HUES6 (cell line): ENCODE data around the gene FRMD8.

ENCODE experiments used
- H3K27ac ChIP-seq: 2 replicates; pipeline ENCODE4 v1.7.0; 2013; ENCODE audit warnings: low read depth, mild to moderate bottlenecking, low read length, inconsistent platforms
- H3K27me3 ChIP-seq: 2 replicates; pipeline ENCODE4 v1.6.1; 2013; ENCODE audit warnings: low read length; ENCODE audit not compliant: control insufficient read depth, insufficient read depth
- H3K36me3 ChIP-seq: 2 replicates; pipeline ENCODE4 v1.6.1; 2013; ENCODE audit warnings: low read length; ENCODE audit not compliant: control insufficient read depth, insufficient read depth
- H3K4me1 ChIP-seq: 2 replicates; pipeline ENCODE4 v1.6.1; 2013; ENCODE audit warnings: low read length; ENCODE audit not compliant: control insufficient read depth, insufficient read depth
- H3K4me3 ChIP-seq: 2 replicates; pipeline ENCODE4 v1.5.1; 2013; ENCODE audit warnings: low read depth, low read length
- H3K9ac ChIP-seq: one replicate; pipeline ENCODE4 v1.6.1; 2013; ENCODE audit warnings: mild to moderate bottlenecking, low read length
- H3K9me3 ChIP-seq: 2 replicates; pipeline ENCODE4 v1.6.1; 2013; ENCODE audit warnings: low read depth, low read length; ENCODE audit not compliant: control insufficient read depth, insufficient read depth

The FRMD8 gene

GRCh38 chr11:65383778-65384177 is 2.7 kb upstream of the FRMD8 start:
- no peaks in the 10 kb centered on the region for H3K9me3 ChIP-seq
- no peak overlapping the region for H3K27ac ChIP-seq
- H3K36me3 ChIP-seq, result 0 out of 2 replicates have a peak, but pooled peaks cover 3% of the 10 kb centered on the region
- H3K4me1 ChIP-seq, result peaks cover 28% of the 10 kb centered on the region
- no peaks in the 10 kb centered on the region for H3K27me3 ChIP-seq
- H3K9ac ChIP-seq, result no peak overlapping the region
- no peak overlapping the region for H3K4me3 ChIP-seq

GRCh38 chr11:65384301-65384889 is 2.0 kb upstream of the FRMD8 start:
- Histone ChIP-seq H3K27ac (no peak overlapping the region), H3K27me3 (no peaks in the 10 kb centered on the region), H3K9ac (no peak overlapping the region), H3K9me3 (no peaks in the 10 kb centered on the region), H3K36me3 (0 out of 2 replicates have a peak, but pooled peaks cover 6% of the 10 kb centered on the region), H3K4me1 (peaks cover 31% of the 10 kb centered on the region), H3K4me3 (no peak overlapping the region)

GRCh38 chr11:65388731-65389130 is 2.3 kb downstream of the FRMD8 start:
- Histone ChIP-seq H3K36me3 (peaks cover 12% of the 10 kb centered on the region), H3K9ac (no peak overlapping the region), H3K27ac (no peak overlapping the region), H3K4me3 (peak overlapping the region; percentile 18; the same call in 1 of the 2 replicates), H3K9me3 (no peaks in the 10 kb centered on the region), H3K27me3 (no peaks in the 10 kb centered on the region), H3K4me1 (peaks cover 30% of the 10 kb centered on the region; the same call in 1 of the 2 replicates)

GRCh38 chr11:65389294-65389980 is 3.0 kb downstream of the FRMD8 start:
- H3K4me3 ChIP-seq, result no peak overlapping the region
- H3K27ac ChIP-seq, result no peak overlapping the region
- H3K27me3 ChIP-seq, result no peaks in the 10 kb centered on the region
- H3K4me1 ChIP-seq, result peaks cover 24% of the 10 kb centered on the region; the same call in 1 of the 2 replicates
- H3K9ac ChIP-seq, result peak overlapping the region; percentile 15
- no peaks in the 10 kb centered on the region for H3K9me3 ChIP-seq
- H3K36me3 ChIP-seq, result peaks cover 19% of the 10 kb centered on the region

- H3K4me1 ChIP-seq, result peaks cover 21% of the 10 kb centered on the region; the same call in 1 of the 2 replicates
- peak overlapping the region; percentile 23 for H3K9ac ChIP-seq
- H3K4me3 ChIP-seq, result no peak overlapping the region
- H3K27ac ChIP-seq, result no peak overlapping the region; the same call in 1 of the 2 replicates
- H3K9me3 ChIP-seq, result no peaks in the 10 kb centered on the region
- H3K27me3 ChIP-seq, result no peaks in the 10 kb centered on the region
- H3K36me3 ChIP-seq, result peaks cover 23% of the 10 kb centered on the region
Observed at GRCh38 chr11:65390099-65390941, 3.9 kb downstream of the FRMD8 start.

- Histone ChIP-seq H3K9ac (no peak overlapping the region), H3K9me3 (no peaks in the 10 kb centered on the region), H3K4me3 (no peak overlapping the region), H3K27ac (no peak overlapping the region; the same call in 1 of the 2 replicates), H3K4me1 (peaks cover 20% of the 10 kb centered on the region; the same call in 1 of the 2 replicates), H3K36me3 (peaks cover 29% of the 10 kb centered on the region), H3K27me3 (no peaks in the 10 kb centered on the region)
Observed at GRCh38 chr11:65390996-65391395, 4.6 kb downstream of the FRMD8 start.

GRCh38 chr11:65392186-65392829 is 5.9 kb downstream of the FRMD8 start:
- Histone ChIP-seq H3K4me3 (no peak overlapping the region), H3K36me3 (peaks cover 34% of the 10 kb centered on the region), H3K9me3 (no peaks in the 10 kb centered on the region), H3K27ac (no peak overlapping the region), H3K27me3 (no peaks in the 10 kb centered on the region), H3K4me1 (peaks cover 17% of the 10 kb centered on the region; the same call in 1 of the 2 replicates), H3K9ac (no peak overlapping the region)

- no peak overlapping the region for H3K4me3 ChIP-seq
- H3K9me3 ChIP-seq, result no peaks in the 10 kb centered on the region
- peaks cover 37% of the 10 kb centered on the region for H3K36me3 ChIP-seq
- peaks cover 17% of the 10 kb centered on the region; the same call in 1 of the 2 replicates for H3K4me1 ChIP-seq
- H3K9ac ChIP-seq, result no peak overlapping the region
- H3K27me3 ChIP-seq, result no peaks in the 10 kb centered on the region
- no peak overlapping the region for H3K27ac ChIP-seq
Observed at GRCh38 chr11:65392899-65393298, 6.5 kb downstream of the FRMD8 start.

- Histone ChIP-seq H3K27ac (no peak overlapping the region), H3K36me3 (peaks cover 40% of the 10 kb centered on the region), H3K9me3 (no peaks in the 10 kb centered on the region)
Observed at GRCh38 chr11:65393513-65394079, 7.2 kb downstream of the FRMD8 start.

GRCh38 chr11:65394125-65394536 is 7.7 kb downstream of the FRMD8 start:
- no peaks in the 10 kb centered on the region for H3K27me3 ChIP-seq
- peaks cover 42% of the 10 kb centered on the region for H3K36me3 ChIP-seq
- no peak overlapping the region for H3K9ac ChIP-seq
- H3K9me3 ChIP-seq, result no peaks in the 10 kb centered on the region
- H3K4me3 ChIP-seq, result no peak overlapping the region
- peaks cover 17% of the 10 kb centered on the region; the same call in 1 of the 2 replicates for H3K4me1 ChIP-seq
- H3K27ac ChIP-seq, result no peak overlapping the region

More at GRCh38 chr11:65393513-65394079, 7.2 kb downstream of the FRMD8 start:
- H3K4me1 ChIP-seq, result peaks cover 17% of the 10 kb centered on the region; the same call in 1 of the 2 replicates
- H3K27me3 ChIP-seq, result no peaks in the 10 kb centered on the region
- peak overlapping the region; percentile 28 for H3K9ac ChIP-seq
- H3K4me3 ChIP-seq, result no peak overlapping the region
